ENCODE measurements around the gene AKT2.

Gene AKT2

GRCh38 chr19:40312533-40312932, 27.4 kb upstream of the AKT2 start:
- no peak for ATAC-seq (ENCODE audit: low read depth)
- Histone ChIP-seq H3K27ac (ENCODE audit: poor library complexity, severe bottlenecking) (no peak overlapping the region), H3K4me3 (ENCODE audit: severe bottlenecking) (no peak overlapping the region), H3K4me1 (ENCODE audit: insufficient read depth, poor library complexity, severe bottlenecking) (no peaks in the 10 kb centered on the region), H3K27me3 (ENCODE audit: insufficient read depth, poor library complexity, severe bottlenecking) (no peaks in the 10 kb centered on the region), H3K36me3 (ENCODE audit: low read depth) (no peaks in the 10 kb centered on the region), H3K9me3 (ENCODE audit: severe bottlenecking) (no peaks in the 10 kb centered on the region)
- TF ChIP-seq CTCF (IDR thresholded peaks at IDR 0.05; ENCODE audit: poor library complexity, severe bottlenecking): no peak
- no peak for DNase-seq (ENCODE audit: low spot score)

- Histone ChIP-seq H3K27me3 (ENCODE audit: insufficient read depth, poor library complexity, severe bottlenecking) (no peaks in the 10 kb centered on the region), H3K36me3 (ENCODE audit: low read depth) (no peaks in the 10 kb centered on the region), H3K4me1 (ENCODE audit: insufficient read depth, poor library complexity, severe bottlenecking) (no peaks in the 10 kb centered on the region), H3K27ac (ENCODE audit: poor library complexity, severe bottlenecking) (no peak overlapping the region), H3K4me3 (ENCODE audit: severe bottlenecking) (no peak overlapping the region), H3K9me3 (ENCODE audit: severe bottlenecking) (no peaks in the 10 kb centered on the region)
- ATAC-seq (ENCODE audit: low read depth) (no peak), DNase-seq (ENCODE audit: low spot score) (no peak)
- no peak for TF ChIP-seq CTCF (IDR thresholded peaks at IDR 0.05; ENCODE audit: poor library complexity, severe bottlenecking)
Observed at GRCh38 chr19:40309666-40310065, 24.5 kb upstream of the AKT2 start.

- peak; percentile 91 for TF ChIP-seq CTCF (IDR thresholded peaks at IDR 0.05; ENCODE audit: poor library complexity, severe bottlenecking)
- Histone ChIP-seq H3K4me1 (ENCODE audit: insufficient read depth, poor library complexity, severe bottlenecking) (peaks cover 11% of the 10 kb centered on the region), H3K27me3 (ENCODE audit: insufficient read depth, poor library complexity, severe bottlenecking) (no peaks in the 10 kb centered on the region), H3K27ac (ENCODE audit: poor library complexity, severe bottlenecking) (no peak overlapping the region), H3K4me3 (ENCODE audit: severe bottlenecking) (no peak overlapping the region), H3K9me3 (ENCODE audit: severe bottlenecking) (no peaks in the 10 kb centered on the region), H3K36me3 (ENCODE audit: low read depth) (no peaks in the 10 kb centered on the region)
- peak; percentile 73 for DNase-seq (ENCODE audit: low spot score)
- ATAC-seq (ENCODE audit: low read depth): peak; percentile 66; the same call in 2 of the 3 replicates
Observed at GRCh38 chr19:40305403-40305802, 20.3 kb upstream of the AKT2 start.

GRCh38 chr19:40304306-40304705, 19.2 kb upstream of the AKT2 start:
- DNase-seq (ENCODE audit: low spot score) (no peak), ATAC-seq (ENCODE audit: low read depth) (no peak)
- no peak for TF ChIP-seq CTCF (IDR thresholded peaks at IDR 0.05; ENCODE audit: poor library complexity, severe bottlenecking)
- H3K4me1 ChIP-seq (ENCODE audit: insufficient read depth, poor library complexity, severe bottlenecking): peaks cover 11% of the 10 kb centered on the region
- no peaks in the 10 kb centered on the region for H3K9me3 ChIP-seq (ENCODE audit: severe bottlenecking)
- H3K4me3 ChIP-seq (ENCODE audit: severe bottlenecking): no peak overlapping the region
- no peaks in the 10 kb centered on the region for H3K27me3 ChIP-seq (ENCODE audit: insufficient read depth, poor library complexity, severe bottlenecking)
- no peak overlapping the region for H3K27ac ChIP-seq (ENCODE audit: poor library complexity, severe bottlenecking)
- no peaks in the 10 kb centered on the region for H3K36me3 ChIP-seq (ENCODE audit: low read depth)

- ATAC-seq (ENCODE audit: low read depth) (no peak), DNase-seq (ENCODE audit: low spot score) (no peak)
- peaks cover 11% of the 10 kb centered on the region for H3K4me1 ChIP-seq (ENCODE audit: insufficient read depth, poor library complexity, severe bottlenecking)
- H3K4me3 ChIP-seq (ENCODE audit: severe bottlenecking): no peak overlapping the region
- no peaks in the 10 kb centered on the region for H3K36me3 ChIP-seq (ENCODE audit: low read depth)
- TF ChIP-seq CTCF (IDR thresholded peaks at IDR 0.05; ENCODE audit: poor library complexity, severe bottlenecking): no peak
- H3K27ac ChIP-seq (ENCODE audit: poor library complexity, severe bottlenecking): no peak overlapping the region
- no peaks in the 10 kb centered on the region for H3K27me3 ChIP-seq (ENCODE audit: insufficient read depth, poor library complexity, severe bottlenecking)
- H3K9me3 ChIP-seq (ENCODE audit: severe bottlenecking): no peaks in the 10 kb centered on the region
Observed at GRCh38 chr19:40303765-40304164, 18.6 kb upstream of the AKT2 start.
